Activated CD8-positive, alpha-beta T cell treated with anti-CD3 and anti-CD28 coated beads for 36 hours (primary cell): Measurements from ENCODE around the gene PTRHD1. TPM values are rescaled to one million over a fixed set of nuclear protein-coding genes. Genes with fewer than 3 reads are reported as not detected.

Experiments used
- ATAC-seq: fragments of 200-7000 bp; cut with Tn5 transposase; one replicate; pipeline ENCODE4 v1.10.0; 2021; ENCODE audit warnings: mild to moderate bottlenecking, moderate library complexity
- CTCF ChIA-PET: fragments of 350-600 bp; sonication (Branson Sonifier 250); formaldehyde crosslinking; loops from one replicate; lab custom pipeline; 2021; ENCODE audit warnings: antibody characterized with exemption; lab: Charles Lee
- POLR2A ChIA-PET: fragments of 350-600 bp; sonication (Branson Sonifier 250); formaldehyde crosslinking; loops from one replicate; lab custom pipeline; 2021; ENCODE audit warnings: antibody characterized with exemption; lab: Charles Lee
- DNase-seq: peaks from one replicate; pipeline ENCODE4 v3.0.0-alpha.2; 2020
- H3K27ac Mint-ChIP-seq: one replicate; pipeline ENCODE4 v1.8.0; 2021; ENCODE audit warnings: mild to moderate bottlenecking, mixed read lengths
- H3K27me3 Mint-ChIP-seq: one replicate; pipeline ENCODE4 v1.8.0; 2021; ENCODE audit warnings: mixed read lengths
- H3K36me3 Mint-ChIP-seq: one replicate; pipeline ENCODE4 v1.8.0; 2021; ENCODE audit warnings: low read depth, mixed read lengths
- H3K4me1 Mint-ChIP-seq: one replicate; pipeline ENCODE4 v1.8.0; 2021; ENCODE audit warnings: low read depth, mixed read lengths
- H3K4me3 Mint-ChIP-seq: one replicate; pipeline ENCODE4 v1.8.0; 2021; ENCODE audit warnings: mild to moderate bottlenecking, moderate library complexity, mixed read lengths
- H3K9me3 Mint-ChIP-seq: one replicate; pipeline ENCODE4 v1.8.0; 2021; ENCODE audit warnings: mixed read lengths
- intact Hi-C: fragments of 100-400 bp; cut with micrococcal nuclease; formaldehyde crosslinking; loops from one replicate; pipeline ENCODE4 v1.10.0; 2022
- total RNA-seq, 2 experiments: library from RNA; stranded (reverse); gene quantifications; one replicate each; pipeline ENCODE4 v1.2.3, GENCODE V29; 2021
- TF ChIP-seq, protein P1 (sequence below): fragments of 200-600 bp; IDR thresholded peaks from one replicate; pipeline ENCODE4 v1.8.0; 2022; ENCODE audit warnings: antibody characterized with exemption, mild to moderate bottlenecking

PTRHD1 gene
- total RNA-seq, 2 experiments from 2014 or later, result 23.2 to 24.9 TPM

- ChIA-PET POLR2A (no interaction called here), CTCF (interaction anchor here (2.3 to 3.3 kb wide), 2 partner anchors 11 to 407 kb away, joined by 11 to 19 read pairs; no protein-coding TSS in a partner anchor)
- TF ChIP-seq, protein P1, sequence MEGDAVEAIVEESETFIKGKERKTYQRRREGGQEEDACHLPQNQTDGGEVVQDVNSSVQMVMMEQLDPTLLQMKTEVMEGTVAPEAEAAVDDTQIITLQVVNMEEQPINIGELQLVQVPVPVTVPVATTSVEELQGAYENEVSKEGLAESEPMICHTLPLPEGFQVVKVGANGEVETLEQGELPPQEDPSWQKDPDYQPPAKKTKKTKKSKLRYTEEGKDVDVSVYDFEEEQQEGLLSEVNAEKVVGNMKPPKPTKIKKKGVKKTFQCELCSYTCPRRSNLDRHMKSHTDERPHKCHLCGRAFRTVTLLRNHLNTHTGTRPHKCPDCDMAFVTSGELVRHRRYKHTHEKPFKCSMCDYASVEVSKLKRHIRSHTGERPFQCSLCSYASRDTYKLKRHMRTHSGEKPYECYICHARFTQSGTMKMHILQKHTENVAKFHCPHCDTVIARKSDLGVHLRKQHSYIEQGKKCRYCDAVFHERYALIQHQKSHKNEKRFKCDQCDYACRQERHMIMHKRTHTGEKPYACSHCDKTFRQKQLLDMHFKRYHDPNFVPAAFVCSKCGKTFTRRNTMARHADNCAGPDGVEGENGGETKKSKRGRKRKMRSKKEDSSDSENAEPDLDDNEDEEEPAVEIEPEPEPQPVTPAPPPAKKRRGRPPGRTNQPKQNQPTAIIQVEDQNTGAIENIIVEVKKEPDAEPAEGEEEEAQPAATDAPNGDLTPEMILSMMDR, result no peak
- Mint-ChIP-seq H3K4me1 (no peaks in the 10 kb centered on the region), H3K4me3 (no peak overlapping the region), H3K27ac (no peak overlapping the region), H3K9me3 (no peaks in the 10 kb centered on the region), H3K27me3 (no peaks in the 10 kb centered on the region), H3K36me3 (peaks cover 67% of the 10 kb centered on the region)
- DNase-seq (no peak), ATAC-seq (no peak)
- intact Hi-C loops, result no loop called here
Measured at GRCh38 chr2:24816884-24817283, 23.7 kb upstream of the PTRHD1 start.

GRCh38 chr2:24816404-24816803, 23.2 kb upstream of the PTRHD1 start:
- TF ChIP-seq, protein P1, result no peak
- no peak overlapping the region for H3K27ac Mint-ChIP-seq
- intact Hi-C loops, result no loop called here
- H3K4me3 Mint-ChIP-seq, result no peak overlapping the region
- H3K4me1 Mint-ChIP-seq, result no peaks in the 10 kb centered on the region
- no peaks in the 10 kb centered on the region for H3K27me3 Mint-ChIP-seq
- peaks cover 66% of the 10 kb centered on the region for H3K36me3 Mint-ChIP-seq
- no peak for DNase-seq
- ChIA-PET CTCF (interaction anchor here (2.3 to 5.1 kb wide), 2 partner anchors 10 to 406 kb away, joined by 11 to 26 read pairs; no protein-coding TSS in a partner anchor), POLR2A (no interaction called here)
- no peaks in the 10 kb centered on the region for H3K9me3 Mint-ChIP-seq
- ATAC-seq, result no peak

- ChIA-PET POLR2A (interaction anchor here (1.1 to 1.2 kb wide), 2 partner anchors 16 kb away, joined by 3 read pairs; no protein-coding TSS in a partner anchor), CTCF (interaction anchor here (0.8 to 5.1 kb wide), 3 partner anchors 11 to 405 kb away, joined by 3 to 26 read pairs (median 11); no protein-coding TSS in a partner anchor)
- no peaks in the 10 kb centered on the region for H3K27me3 Mint-ChIP-seq
- intact Hi-C loops, result no loop called here
- ATAC-seq (no peak), DNase-seq (no peak)
- H3K36me3 Mint-ChIP-seq, result peaks cover 56% of the 10 kb centered on the region
- no peaks in the 10 kb centered on the region for H3K9me3 Mint-ChIP-seq
- TF ChIP-seq, protein P1, result no peak
- H3K4me1 Mint-ChIP-seq, result no peaks in the 10 kb centered on the region
- H3K4me3 Mint-ChIP-seq, result no peak overlapping the region
- no peak overlapping the region for H3K27ac Mint-ChIP-seq
Measured at GRCh38 chr2:24815171-24815570, 22.0 kb upstream of the PTRHD1 start.

DNA sequence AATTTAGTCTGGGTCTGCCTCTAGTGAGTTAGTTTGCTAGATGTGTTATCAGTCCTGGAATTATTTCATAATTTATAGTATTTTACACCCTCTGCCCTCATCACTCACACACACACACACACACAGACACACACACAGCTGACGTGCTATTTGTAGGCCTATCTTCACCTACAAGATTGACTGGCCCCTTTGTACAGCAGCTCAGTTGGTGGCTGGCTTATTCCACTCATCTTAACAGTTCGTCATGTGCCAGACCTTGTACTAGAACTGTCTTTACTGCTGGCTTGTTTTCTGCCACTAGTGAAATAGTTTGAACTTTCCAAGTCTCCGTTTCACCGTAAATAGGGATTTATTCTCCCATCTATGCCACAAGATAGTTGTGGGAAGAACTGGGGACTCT, 21.3 kb upstream of the PTRHD1 start:
- CTCF ChIA-PET, result interaction anchor here (2.3 to 5.1 kb wide), 2 partner anchors 12 to 405 kb away, joined by 11 to 26 read pairs; no protein-coding TSS in a partner anchor
- no peak overlapping the region for H3K4me3 Mint-ChIP-seq
- POLR2A ChIA-PET, result interaction anchor here (1.1 to 1.2 kb wide), 2 partner anchors 11 to 16 kb away, joined by 3 to 4 read pairs; no protein-coding TSS in a partner anchor

DNA sequence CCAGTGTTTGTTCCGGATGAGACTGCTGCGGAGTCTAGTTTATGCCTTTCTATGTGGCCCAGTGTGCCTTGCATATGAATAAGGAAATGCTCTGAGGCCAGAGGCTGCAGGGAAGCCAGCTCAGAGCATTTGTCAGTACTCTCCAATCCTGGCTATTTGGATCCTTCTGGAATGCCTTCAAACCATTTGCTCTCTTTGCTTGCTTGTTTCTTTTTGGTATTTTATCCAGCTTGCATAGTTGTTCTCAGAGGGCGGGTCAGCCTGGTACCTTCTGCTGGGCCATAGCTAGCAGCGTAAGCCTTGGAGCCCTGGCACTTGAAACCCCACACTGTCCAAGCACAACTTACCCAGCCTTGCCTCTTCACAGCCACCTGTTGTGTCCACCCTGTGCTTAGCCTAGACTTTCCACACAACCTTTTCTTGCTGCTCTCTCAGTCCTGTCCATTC, 20.5 kb upstream of the PTRHD1 start:
- DNase-seq (no peak), ATAC-seq (no peak)
- Mint-ChIP-seq H3K4me3 (no peak overlapping the region), H3K36me3 (peaks cover 58% of the 10 kb centered on the region), H3K4me1 (peaks cover 2% of the 10 kb centered on the region), H3K27me3 (no peaks in the 10 kb centered on the region), H3K9me3 (no peaks in the 10 kb centered on the region), H3K27ac (no peak overlapping the region)
- ChIA-PET CTCF (interaction anchor here (0.9 to 5.1 kb wide), 3 partner anchors 13 to 21 kb away, joined by 3 to 26 read pairs (median 4); partner anchors contain the start of genes CENPO and PTRHD1), POLR2A (interaction anchor here (1.1 kb wide), 1 partner anchor 12 kb away, joined by 4 read pairs; no protein-coding TSS in a partner anchor)
- intact Hi-C loops, result no loop called here
- TF ChIP-seq, protein P1, result no peak

More for the DNA sequence above, 21.3 kb upstream of the PTRHD1 start:
- no peaks in the 10 kb centered on the region for H3K4me1 Mint-ChIP-seq
- no peak overlapping the region for H3K27ac Mint-ChIP-seq
- no peak for DNase-seq
- H3K9me3 Mint-ChIP-seq, result no peaks in the 10 kb centered on the region
- TF ChIP-seq, protein P1, result no peak
- H3K36me3 Mint-ChIP-seq, result peaks cover 55% of the 10 kb centered on the region
- intact Hi-C loops, result no loop called here
- H3K27me3 Mint-ChIP-seq, result no peaks in the 10 kb centered on the region
- ATAC-seq, result no peak
